ENCODE results near the gene SEPTIN6. TPM values are rescaled to one million over a fixed set of nuclear protein-coding genes. Genes with fewer than 3 reads are reported as not detected.
"Not testable (repeated sequence)": the region's sequence is repeated elsewhere in the genome, so short reads cannot be mapped to it uniquely, and the experiment has no call there.

SEPTIN6 gene
- total and polyA plus RNA-seq, 2 donors (not counting 1 experiment from before 2014, with no cell fraction given) = 5.6 to 12.8 TPM

GRCh38 chrX:119672426-119672825, 20.5 kb downstream of the SEPTIN6 start:
- Histone ChIP-seq H3K36me3 (ENCODE audit: control insufficient read depth, insufficient read depth, low read length) (no peaks in the 10 kb centered on the region), H3K4me3 (replicated peaks in 1 of 4; ENCODE audit: control extremely low read depth in 1 of 4, insufficient read depth in 1 of 4, low read depth in 3 of 4, low read length in 4 of 4) (no peak overlapping the region), H3K4me1 (ENCODE audit: control insufficient read depth, extremely low read depth, insufficient read depth, low read length) (no peaks in the 10 kb centered on the region), H3K9ac (ENCODE audit: insufficient read depth, low read length) (no peak overlapping the region), H3K27me3 (ENCODE audit: control insufficient read depth, insufficient read depth, low read length) (no peaks in the 10 kb centered on the region), H3K9me3 (ENCODE audit: control insufficient read depth, insufficient read depth, low read depth, low read length) (no peaks in the 10 kb centered on the region), H3K27ac (ENCODE audit: insufficient read depth, low read length) (no peak overlapping the region), H4K20me1 (ENCODE audit: control insufficient read depth, extremely low read depth, insufficient read depth, low read length) (no peaks in the 10 kb centered on the region), H3K4me2 (ENCODE audit: extremely low read depth, insufficient read depth, low read length) (no peak overlapping the region), H2AFZ (ENCODE audit: low read length) (no peak overlapping the region), H3K79me2 (ENCODE audit: control insufficient read depth, insufficient read depth, low read length) (no peaks in the 10 kb centered on the region)
- DNase-seq (ENCODE audit: low read depth in 2 of 2) = peak in 1 of 2 donors; percentile 61
- no peak for TF ChIP-seq CTCF (conservative IDR thresholded peaks at IDR 0.05 in 1 of 2, IDR thresholded peaks at IDR 0.05 in 1 of 2; ENCODE audit: low read depth in 1 of 2, low read length in 2 of 2)
- TF ChIP-seq EZH2 (IDR thresholded peaks at IDR 0.05; ENCODE audit: low read length, missing control alignments) = no peak

GRCh38 chrX:119669424-119670037, 23.4 kb downstream of the SEPTIN6 start:
- Histone ChIP-seq H3K79me2 (ENCODE audit: control insufficient read depth, insufficient read depth, low read length) (no peaks in the 10 kb centered on the region), H3K27ac (ENCODE audit: insufficient read depth, low read length) (no peak overlapping the region), H3K9ac (ENCODE audit: insufficient read depth, low read length) (no peak overlapping the region), H3K4me3 (replicated peaks in 1 of 4; ENCODE audit: control extremely low read depth in 1 of 4, insufficient read depth in 1 of 4, low read depth in 3 of 4, low read length in 4 of 4) (no peak overlapping the region), H3K4me1 (ENCODE audit: control insufficient read depth, extremely low read depth, insufficient read depth, low read length) (no peaks in the 10 kb centered on the region), H3K4me2 (ENCODE audit: extremely low read depth, insufficient read depth, low read length) (no peak overlapping the region), H3K9me3 (ENCODE audit: control insufficient read depth, insufficient read depth, low read depth, low read length) (no peaks in the 10 kb centered on the region), H4K20me1 (ENCODE audit: control insufficient read depth, extremely low read depth, insufficient read depth, low read length) (no peaks in the 10 kb centered on the region), H2AFZ (ENCODE audit: low read length) (no peak overlapping the region), H3K27me3 (ENCODE audit: control insufficient read depth, insufficient read depth, low read length) (no peaks in the 10 kb centered on the region), H3K36me3 (ENCODE audit: control insufficient read depth, insufficient read depth, low read length) (no peaks in the 10 kb centered on the region)
- TF ChIP-seq CTCF (conservative IDR thresholded peaks at IDR 0.05 in 1 of 2, IDR thresholded peaks at IDR 0.05 in 1 of 2; ENCODE audit: low read depth in 1 of 2, low read length in 2 of 2) (no peak), EZH2 (IDR thresholded peaks at IDR 0.05; ENCODE audit: low read length, missing control alignments) (no peak)
- peak; percentile 10 to 58 for DNase-seq (ENCODE audit: low read depth in 2 of 2)

- no peak overlapping the region for H3K4me3 ChIP-seq (replicated peaks in 1 of 4; ENCODE audit: control extremely low read depth in 1 of 4, insufficient read depth in 1 of 4, low read depth in 3 of 4, low read length in 4 of 4)
- no peaks in the 10 kb centered on the region for H3K79me2 ChIP-seq (ENCODE audit: control insufficient read depth, insufficient read depth, low read length)
- no peak overlapping the region for H3K4me2 ChIP-seq (ENCODE audit: extremely low read depth, insufficient read depth, low read length)
- H2AFZ ChIP-seq (ENCODE audit: low read length) = no peak overlapping the region
- no peak for DNase-seq (ENCODE audit: low read depth in 2 of 2)
- no peaks in the 10 kb centered on the region for H4K20me1 ChIP-seq (ENCODE audit: control insufficient read depth, extremely low read depth, insufficient read depth, low read length)
- H3K27ac ChIP-seq (ENCODE audit: insufficient read depth, low read length) = no peak overlapping the region
- H3K27me3 ChIP-seq (ENCODE audit: control insufficient read depth, insufficient read depth, low read length) = no peaks in the 10 kb centered on the region
- TF ChIP-seq EZH2 (IDR thresholded peaks at IDR 0.05; ENCODE audit: low read length, missing control alignments) = no peak
- no peak for TF ChIP-seq CTCF (conservative IDR thresholded peaks at IDR 0.05 in 1 of 2, IDR thresholded peaks at IDR 0.05 in 1 of 2; ENCODE audit: low read depth in 1 of 2, low read length in 2 of 2)
- no peaks in the 10 kb centered on the region for H3K9me3 ChIP-seq (ENCODE audit: control insufficient read depth, insufficient read depth, low read depth, low read length)
- no peaks in the 10 kb centered on the region for H3K4me1 ChIP-seq (ENCODE audit: control insufficient read depth, extremely low read depth, insufficient read depth, low read length)
- H3K9ac ChIP-seq (ENCODE audit: insufficient read depth, low read length) = no peak overlapping the region
- no peaks in the 10 kb centered on the region for H3K36me3 ChIP-seq (ENCODE audit: control insufficient read depth, insufficient read depth, low read length)
These were observed 25.7 kb downstream of the SEPTIN6 start for GRCh38 chrX:119667111-119667878.

- not testable (repeated sequence) for H3K27ac ChIP-seq (ENCODE audit: insufficient read depth, low read length); H4K20me1 ChIP-seq (ENCODE audit: control insufficient read depth, extremely low read depth, insufficient read depth, low read length); H3K4me1 ChIP-seq (ENCODE audit: control insufficient read depth, extremely low read depth, insufficient read depth, low read length); H3K4me2 ChIP-seq (ENCODE audit: extremely low read depth, insufficient read depth, low read length); H3K9me3 ChIP-seq (ENCODE audit: control insufficient read depth, insufficient read depth, low read depth, low read length); H3K79me2 ChIP-seq (ENCODE audit: control insufficient read depth, insufficient read depth, low read length); H3K9ac ChIP-seq (ENCODE audit: insufficient read depth, low read length); H3K27me3 ChIP-seq (ENCODE audit: control insufficient read depth, insufficient read depth, low read length); DNase-seq (ENCODE audit: low read depth in 2 of 2); H2AFZ ChIP-seq (ENCODE audit: low read length); H3K36me3 ChIP-seq (ENCODE audit: control insufficient read depth, insufficient read depth, low read length); H3K4me3 ChIP-seq (replicated peaks in 1 of 4; ENCODE audit: control extremely low read depth in 1 of 4, insufficient read depth in 1 of 4, low read depth in 3 of 4, low read length in 4 of 4)
These were observed 28.1 kb downstream of the SEPTIN6 start for GRCh38 chrX:119664877-119665276.
